Right lobe of liver (tissue), 4 donors: ENCODE measurements around the gene COX17.

Experiments
- CTCF ChIP-seq, 4 donors: fragments of 200-600 bp in 3 of 4; fragments of 450-650 bp in 1 of 4; IDR thresholded peaks; one replicate each; pipeline versions ENCODE4 v1.5.1 to v1.8.0; 2016 to 2022; ENCODE audit warnings: antibody characterized with exemption in 4 of 4, mild to moderate bottlenecking in 2 of 4
- POLR2A ChIP-seq: fragments of 450-650 bp; IDR thresholded peaks from one replicate; pipeline ENCODE4 v1.6.1; 2017; ENCODE audit warnings: antibody characterized with exemption, mild to moderate bottlenecking
- donor health status: DM: no; HTN: no; CAD: no.
- donor health status: DM: no; HTN: no; CAD: no.
- donor health status: DM: no; HTN: yes; CAD: no.

- peak; percentile 35 to 50 (median 46) for TF ChIP-seq CTCF (IDR thresholded peaks at IDR 0.05)
- TF ChIP-seq POLR2A: no peak
Observed at GRCh38 chr3:119681279-119681678, 4.1 kb upstream of the COX17 start.
